Caco-2 (cell line): ENCODE measurements around the gene FAM174A. TPM values are rescaled to one million over a fixed set of nuclear protein-coding genes. Genes with fewer than 3 reads are reported as not detected.

ENCODE experiments used
- BruUV-seq: library from RNA; stranded (reverse); fragments of 400-500 nt; replicated peaks from 2 replicates; lab custom pipeline; 2021; lab: Mats Ljungman, UMichigan
- CTCF ChIA-PET: fragments of 300-600 bp; sonication (Branson Sonifier 250); formaldehyde crosslinking; loops from one replicate; lab custom pipeline; 2022; ENCODE audit warnings: antibody characterized with exemption; lab: Charles Lee
- POLR2A ChIA-PET: fragments of 300-600 bp; sonication (Branson Sonifier 250); formaldehyde crosslinking; loops from one replicate; lab custom pipeline; 2022; ENCODE audit warnings: antibody characterized with exemption; lab: Charles Lee
- DNase-seq, 2 experiments: peaks; one replicate each; pipeline versions ENCODE4 v3.0.0 to v3.0.0-alpha.2; 2020 to 2022
- H3K27me3 ChIP-seq: replicated peaks from 2 replicates; pipeline ENCODE4 v1.6.0; 2011; ENCODE audit warnings: low read length; ENCODE audit not compliant: control insufficient read depth, insufficient read depth
- H3K36me3 ChIP-seq: 2 replicates; pipeline ENCODE4 v1.5.1; 2011; ENCODE audit warnings: low read length; ENCODE audit not compliant: control insufficient read depth, insufficient read depth
- H3K4me1 ChIP-seq: fragments of 250-450 bp; sonication (Bioruptor Pico); 2 replicates; pipeline ENCODE4 v1.5.1; 2020; ENCODE audit warnings: mild to moderate bottlenecking
- H3K4me3 ChIP-seq: 2 replicates; pipeline ENCODE4 v1.5.1; 2011; ENCODE audit warnings: low read depth, mild to moderate bottlenecking, control low read depth, low read length
- H3K9me3 ChIP-seq: fragments of 250-450 bp; sonication (Bioruptor Pico); 2 replicates; pipeline ENCODE4 v1.5.1; 2020; ENCODE audit warnings: mild to moderate bottlenecking, moderate library complexity
- H3K27ac Mint-ChIP-seq: one replicate; pipeline ENCODE4 v1.8.0; 2022; ENCODE audit warnings: mixed read lengths; ENCODE audit not compliant: unreplicated experiment
- H3K27me3 Mint-ChIP-seq: one replicate; pipeline ENCODE4 v1.8.0; 2022; ENCODE audit warnings: mixed read lengths; ENCODE audit not compliant: insufficient read depth, unreplicated experiment
- H3K36me3 Mint-ChIP-seq: one replicate; pipeline ENCODE4 v1.8.0; 2022; ENCODE audit warnings: mild to moderate bottlenecking, mixed read lengths; ENCODE audit not compliant: insufficient read depth, unreplicated experiment
- H3K4me1 Mint-ChIP-seq: one replicate; pipeline ENCODE4 v1.8.0; 2022; ENCODE audit warnings: low read depth, mixed read lengths; ENCODE audit not compliant: unreplicated experiment
- H3K4me3 Mint-ChIP-seq: one replicate; pipeline ENCODE4 v1.8.0; 2022; ENCODE audit warnings: mild to moderate bottlenecking, moderate library complexity, mixed read lengths; ENCODE audit not compliant: unreplicated experiment
- H3K9me3 Mint-ChIP-seq: one replicate; pipeline ENCODE4 v1.8.0; 2022; ENCODE audit warnings: mixed read lengths; ENCODE audit not compliant: unreplicated experiment
- CTCF ChIP-seq, 2 experiments: fragments of 200-600 bp in 1 of 2; IDR thresholded peaks; 1 replicate in 1 of 2; 2 replicates in 1 of 2; pipeline versions ENCODE4 v1.5.1 to v1.8.0; 2011 to 2022; ENCODE audit warnings: antibody characterized with exemption in 1 of 2, control low read depth in 1 of 2, inconsistent platforms in 1 of 2, low read depth in 1 of 2, low read length in 1 of 2, mild to moderate bottlenecking in 1 of 2, moderate library complexity in 1 of 2; ENCODE audit not compliant: insufficient read depth in 1 of 2, severe bottlenecking in 1 of 2, unreplicated experiment in 1 of 2
- intact Hi-C: fragments of 100-400 bp; cut with micrococcal nuclease; formaldehyde crosslinking; loops from one replicate; pipeline ENCODE4 v1.10.0; 2022; ENCODE audit not compliant: unreplicated experiment
- total RNA-seq: library from RNA; stranded (reverse); gene quantifications from 2 replicates; pipeline ENCODE4 v1.2.3, GENCODE V29; 2022

The FAM174A gene
- total RNA-seq, 1 experiment from 2014 or later: 4.3 TPM

GRCh38 chr5:100517301-100517974, 17.7 kb upstream of the FAM174A start:
- peak in 1 of 2 experiments; percentile 8 for DNase-seq

DNA sequence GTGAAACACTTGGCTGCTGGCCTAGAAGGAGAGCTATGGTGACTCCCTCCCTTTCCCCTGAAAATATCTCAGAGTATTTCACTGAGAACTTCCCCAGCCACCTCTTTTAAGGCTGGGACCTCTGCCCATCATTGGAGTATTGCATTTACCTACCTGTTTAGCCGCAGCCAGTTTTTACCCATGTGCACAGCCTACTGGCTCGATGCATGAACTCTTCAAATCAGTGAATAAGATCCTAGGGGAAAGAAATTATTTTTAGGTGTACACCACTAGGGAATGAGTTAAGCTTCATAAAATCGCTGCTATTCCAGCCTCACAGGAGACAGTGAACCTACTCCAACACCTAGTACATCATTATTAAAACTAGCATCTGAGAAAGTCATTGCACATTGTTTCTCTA, 16.8 kb upstream of the FAM174A start:
- Histone ChIP-seq H3K9me3 (0 out of 2 replicates have a peak, but pooled peaks cover 3% of the 10 kb centered on the region), H3K4me3 (no peak overlapping the region), H3K4me1 (no peaks in the 10 kb centered on the region), H3K36me3 (no peaks in the 10 kb centered on the region), H3K27me3 (no peaks in the 10 kb centered on the region)
- H3K9me3 Mint-ChIP-seq: no peaks in the 10 kb centered on the region
- H3K27me3 Mint-ChIP-seq: peaks cover 3% of the 10 kb centered on the region
- DNase-seq: peak in 1 of 2 experiments; percentile 12
- ChIA-PET CTCF (no interaction called here), POLR2A (no interaction called here)
- no peak overlapping the region for H3K27ac Mint-ChIP-seq
- no peaks in the 10 kb centered on the region for H3K36me3 Mint-ChIP-seq
- no peaks in the 10 kb centered on the region for H3K4me1 Mint-ChIP-seq
- no peak overlapping the region for H3K4me3 Mint-ChIP-seq
- intact Hi-C loops: no loop called here
- TF ChIP-seq CTCF (IDR thresholded peaks at IDR 0.05; ENCODE audit: insufficient read depth in 1 of 2, low read depth in 1 of 2, low read length in 1 of 2, severe bottlenecking in 1 of 2, unreplicated experiment in 1 of 2): peak; percentile 20 to 24
- BruUV-seq: no TSS peak

More at GRCh38 chr5:100517301-100517974, 17.7 kb upstream of the FAM174A start:
- ChIA-PET CTCF (no interaction called here), POLR2A (no interaction called here)
- Histone ChIP-seq H3K9me3 (0 out of 2 replicates have a peak, but pooled peaks cover 3% of the 10 kb centered on the region), H3K27me3 (no peaks in the 10 kb centered on the region), H3K4me3 (no peak overlapping the region), H3K36me3 (no peaks in the 10 kb centered on the region), H3K4me1 (no peaks in the 10 kb centered on the region)
- Mint-ChIP-seq H3K4me3 (no peak overlapping the region), H3K27me3 (no peaks in the 10 kb centered on the region), H3K36me3 (no peaks in the 10 kb centered on the region), H3K27ac (no peak overlapping the region), H3K9me3 (no peaks in the 10 kb centered on the region), H3K4me1 (no peaks in the 10 kb centered on the region)
- intact Hi-C loops: no loop called here
- TF ChIP-seq CTCF (IDR thresholded peaks at IDR 0.05; ENCODE audit: insufficient read depth in 1 of 2, low read depth in 1 of 2, low read length in 1 of 2, severe bottlenecking in 1 of 2, unreplicated experiment in 1 of 2): no peak
- BruUV-seq: no TSS peak

DNA sequence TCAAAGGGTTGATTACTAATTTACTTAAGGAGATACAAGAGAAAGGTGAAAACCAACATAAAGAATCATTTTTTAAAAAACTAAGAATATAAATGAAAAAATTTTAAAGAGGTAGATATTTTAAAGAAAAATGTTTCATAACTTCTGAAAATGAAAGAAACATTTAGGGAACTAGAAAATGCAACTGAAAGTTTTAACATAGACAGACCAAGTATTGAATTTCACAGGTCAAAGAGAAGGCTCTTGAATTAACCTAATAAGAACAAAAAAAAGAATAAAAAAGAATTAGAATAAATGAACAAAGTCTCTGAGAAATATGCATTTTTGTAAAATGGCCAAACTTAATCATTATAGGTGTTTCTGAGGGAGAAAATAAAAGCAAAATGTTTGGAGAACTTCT, 16.1 kb upstream of the FAM174A start:
- peaks cover 6% of the 10 kb centered on the region for H3K27me3 Mint-ChIP-seq
- H3K4me3 Mint-ChIP-seq: no peak overlapping the region
- Histone ChIP-seq H3K27me3 (no peaks in the 10 kb centered on the region), H3K9me3 (0 out of 2 replicates have a peak, but pooled peaks cover 3% of the 10 kb centered on the region), H3K36me3 (no peaks in the 10 kb centered on the region), H3K4me3 (no peak overlapping the region), H3K4me1 (no peaks in the 10 kb centered on the region)
- BruUV-seq: no TSS peak
- no peak overlapping the region for H3K27ac Mint-ChIP-seq
- H3K4me1 Mint-ChIP-seq: no peaks in the 10 kb centered on the region
- TF ChIP-seq CTCF (IDR thresholded peaks at IDR 0.05; ENCODE audit: insufficient read depth in 1 of 2, low read depth in 1 of 2, low read length in 1 of 2, severe bottlenecking in 1 of 2, unreplicated experiment in 1 of 2): no peak
- H3K36me3 Mint-ChIP-seq: no peaks in the 10 kb centered on the region
- intact Hi-C loops: no loop called here
- no peaks in the 10 kb centered on the region for H3K9me3 Mint-ChIP-seq
- ChIA-PET POLR2A (no interaction called here), CTCF (no interaction called here)
- DNase-seq: no peak
